Choroid plexus epithelial cell (primary cell): ENCODE results near the gene IFITM2.

Experiments used
- DNase-seq: peaks from one replicate; pipeline ENCODE4 v3.0.0-alpha.2; 2010; ENCODE audit warnings: low read depth
- H3K4me3 ChIP-seq: 2 replicates; pipeline ENCODE4 v1.5.1; 2011; ENCODE audit warnings: low read depth, mild to moderate bottlenecking, control low read depth, low read length, moderate library complexity
- TF ChIP-seq, protein P1 (sequence below): conservative IDR thresholded peaks from 2 replicates; pipeline ENCODE4 v1.5.1; 2011; ENCODE audit warnings: low read depth, mild to moderate bottlenecking, control low read depth, inconsistent platforms, low read length, moderate library complexity

Gene IFITM2

GRCh38 chr11:296171-297050 is 11.2 kb upstream of the IFITM2 start:
- H3K4me3 ChIP-seq: no peak overlapping the region
- TF ChIP-seq, protein P1, sequence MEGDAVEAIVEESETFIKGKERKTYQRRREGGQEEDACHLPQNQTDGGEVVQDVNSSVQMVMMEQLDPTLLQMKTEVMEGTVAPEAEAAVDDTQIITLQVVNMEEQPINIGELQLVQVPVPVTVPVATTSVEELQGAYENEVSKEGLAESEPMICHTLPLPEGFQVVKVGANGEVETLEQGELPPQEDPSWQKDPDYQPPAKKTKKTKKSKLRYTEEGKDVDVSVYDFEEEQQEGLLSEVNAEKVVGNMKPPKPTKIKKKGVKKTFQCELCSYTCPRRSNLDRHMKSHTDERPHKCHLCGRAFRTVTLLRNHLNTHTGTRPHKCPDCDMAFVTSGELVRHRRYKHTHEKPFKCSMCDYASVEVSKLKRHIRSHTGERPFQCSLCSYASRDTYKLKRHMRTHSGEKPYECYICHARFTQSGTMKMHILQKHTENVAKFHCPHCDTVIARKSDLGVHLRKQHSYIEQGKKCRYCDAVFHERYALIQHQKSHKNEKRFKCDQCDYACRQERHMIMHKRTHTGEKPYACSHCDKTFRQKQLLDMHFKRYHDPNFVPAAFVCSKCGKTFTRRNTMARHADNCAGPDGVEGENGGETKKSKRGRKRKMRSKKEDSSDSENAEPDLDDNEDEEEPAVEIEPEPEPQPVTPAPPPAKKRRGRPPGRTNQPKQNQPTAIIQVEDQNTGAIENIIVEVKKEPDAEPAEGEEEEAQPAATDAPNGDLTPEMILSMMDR: no peak
- no peak for DNase-seq

DNA sequence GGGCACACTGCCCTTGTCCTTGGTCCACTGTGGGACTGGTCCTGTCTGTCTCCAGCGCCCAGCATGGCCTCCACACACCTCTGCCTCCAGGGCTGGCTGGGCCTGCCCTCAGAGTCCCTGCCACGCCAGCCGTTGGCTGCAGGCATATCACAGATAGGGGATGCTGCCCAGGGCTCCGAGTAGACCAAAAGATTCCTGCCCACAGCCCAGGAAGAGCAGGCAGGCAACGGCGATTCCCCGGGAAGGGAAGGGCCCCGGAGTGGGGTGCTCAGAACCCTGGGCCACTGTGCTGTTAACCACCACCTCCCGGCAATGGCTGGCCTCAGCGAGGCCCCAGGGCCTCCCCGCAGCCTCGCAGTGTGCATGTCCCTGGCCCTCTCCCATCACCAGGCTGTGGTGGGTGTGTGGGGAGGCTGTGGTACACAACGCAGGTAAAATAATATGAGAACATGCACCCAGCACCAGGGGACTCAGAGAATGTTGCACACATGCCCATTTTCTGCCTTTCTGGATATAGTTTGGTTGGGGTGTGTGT is 10.5 kb upstream of the IFITM2 start:
- TF ChIP-seq, protein P1: no peak
- no peak for DNase-seq
- no peak overlapping the region for H3K4me3 ChIP-seq

DNA sequence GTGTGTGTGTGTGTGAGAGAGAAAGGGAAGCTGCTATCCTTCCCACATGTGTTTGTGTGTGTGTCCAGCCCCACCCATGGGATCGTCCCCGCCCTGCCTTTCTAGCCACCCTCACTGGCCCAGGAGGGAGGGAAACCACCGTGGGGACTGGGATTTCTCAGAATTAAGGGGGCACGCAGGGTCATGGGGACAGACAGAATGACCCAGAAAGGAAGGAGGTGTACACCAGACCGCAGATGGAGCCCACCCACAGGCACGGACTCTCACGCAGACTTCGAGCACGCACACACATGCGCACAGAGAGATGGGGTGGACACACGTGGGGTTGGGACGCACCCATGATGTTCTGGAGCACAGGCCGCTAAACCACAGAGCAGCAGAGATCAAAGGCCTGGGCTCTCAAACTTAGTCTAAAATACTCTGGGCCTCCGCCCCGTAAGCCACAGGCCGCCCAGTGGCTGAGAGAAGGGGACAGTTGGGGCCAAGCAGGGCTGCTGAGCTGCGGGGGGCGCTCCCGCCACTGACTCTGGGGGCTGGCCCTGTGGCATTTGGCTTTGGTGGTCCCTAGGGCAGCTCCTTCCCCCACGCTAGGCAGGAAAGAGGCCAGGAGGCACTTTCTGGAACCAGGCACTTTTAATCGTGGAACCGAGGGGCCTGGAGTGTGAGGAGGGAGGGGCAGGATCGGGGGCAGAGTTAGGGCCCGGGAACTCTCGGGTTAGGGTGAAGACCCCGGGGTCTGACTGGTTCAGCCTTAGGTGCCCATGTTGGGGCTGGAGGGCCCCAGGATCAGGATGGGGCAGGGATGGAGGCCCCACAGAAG is 9.8 kb upstream of the IFITM2 start:
- no peak for DNase-seq
- no peak overlapping the region for H3K4me3 ChIP-seq

DNA sequence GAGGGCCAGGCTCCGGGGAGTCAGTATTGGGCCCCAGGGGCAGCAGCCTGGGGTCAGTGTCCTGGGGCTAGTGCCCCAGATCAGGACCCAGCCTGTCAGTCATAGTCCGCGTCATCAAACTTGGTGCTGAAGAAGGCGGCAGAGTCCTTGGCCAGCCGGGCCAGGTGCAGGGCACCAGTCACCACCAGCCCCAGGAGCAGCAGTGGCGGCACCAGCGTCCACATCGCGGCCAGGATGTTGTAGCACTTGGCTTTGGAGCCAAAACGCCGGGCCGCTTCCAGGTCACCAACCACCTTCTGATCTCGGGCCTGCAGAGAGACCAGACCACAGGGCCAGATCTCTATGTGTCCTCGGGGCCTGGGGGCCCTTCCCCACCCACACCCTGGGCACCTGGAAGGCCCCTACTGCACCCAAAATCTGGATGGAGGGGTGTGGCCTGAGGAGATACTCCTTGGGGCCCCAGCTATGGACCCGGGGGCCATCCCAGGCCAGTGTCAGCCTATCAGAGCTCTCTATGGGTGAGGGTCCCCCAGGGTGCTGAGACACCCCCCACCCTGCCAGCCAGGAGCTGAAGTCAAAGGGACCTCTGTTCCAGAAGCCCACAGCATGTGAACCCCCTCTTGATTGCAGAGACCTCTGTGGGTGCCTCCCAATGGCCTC is 9.1 kb upstream of the IFITM2 start:
- no peak overlapping the region for H3K4me3 ChIP-seq
- DNase-seq: no peak
- TF ChIP-seq, protein P1: no peak

More for the DNA sequence above, 9.8 kb upstream of the IFITM2 start:
- TF ChIP-seq, protein P1: no peak

- H3K4me3 ChIP-seq: no peak within 1 kb of the TSS
- TF ChIP-seq, protein P1: no peak
- no peak for DNase-seq
Measured at GRCh38 chr11:299081-299891, 8.3 kb upstream of the IFITM2 start, which contains the start of gene IFITM5. Gene IFITM5, minus strand, starts transcription at chr11:299526. Its CDS starts 36 bp downstream, at chr11:299490.
